Retinal pigment epithelial cell (primary cell): Measurements from ENCODE around the gene KIAA1217.

ENCODE experiments used
- DNase-seq: peaks from one replicate; pipeline ENCODE4 v3.0.0-alpha.2; 2010; ENCODE audit warnings: low read depth
- H3K4me3 ChIP-seq: 2 replicates; pipeline ENCODE4 v1.5.1; 2011; ENCODE audit warnings: mild to moderate bottlenecking, low read length, control low read depth, moderate library complexity
- CTCF ChIP-seq: conservative IDR thresholded peaks from 2 replicates; pipeline ENCODE4 v1.5.1; 2011; ENCODE audit warnings: low read depth, low read length, control low read depth, inconsistent platforms

The KIAA1217 gene

GRCh38 chr10:24568042-24568441, 359.1 kb downstream of the KIAA1217 start:
- H3K4me3 ChIP-seq: no peak overlapping the region
- TF ChIP-seq CTCF: no peak
- DNase-seq: no peak

- no peak for DNase-seq
Measured at GRCh38 chr10:24569330-24569796, 360.4 kb downstream of the KIAA1217 start.

GRCh38 chr10:24569828-24570657, 361.1 kb downstream of the KIAA1217 start:
- TF ChIP-seq CTCF: no peak
- no peak for DNase-seq
- H3K4me3 ChIP-seq: no peak overlapping the region

More at GRCh38 chr10:24569330-24569796, 360.4 kb downstream of the KIAA1217 start:
- no peak overlapping the region for H3K4me3 ChIP-seq
- no peak for TF ChIP-seq CTCF

DNA sequence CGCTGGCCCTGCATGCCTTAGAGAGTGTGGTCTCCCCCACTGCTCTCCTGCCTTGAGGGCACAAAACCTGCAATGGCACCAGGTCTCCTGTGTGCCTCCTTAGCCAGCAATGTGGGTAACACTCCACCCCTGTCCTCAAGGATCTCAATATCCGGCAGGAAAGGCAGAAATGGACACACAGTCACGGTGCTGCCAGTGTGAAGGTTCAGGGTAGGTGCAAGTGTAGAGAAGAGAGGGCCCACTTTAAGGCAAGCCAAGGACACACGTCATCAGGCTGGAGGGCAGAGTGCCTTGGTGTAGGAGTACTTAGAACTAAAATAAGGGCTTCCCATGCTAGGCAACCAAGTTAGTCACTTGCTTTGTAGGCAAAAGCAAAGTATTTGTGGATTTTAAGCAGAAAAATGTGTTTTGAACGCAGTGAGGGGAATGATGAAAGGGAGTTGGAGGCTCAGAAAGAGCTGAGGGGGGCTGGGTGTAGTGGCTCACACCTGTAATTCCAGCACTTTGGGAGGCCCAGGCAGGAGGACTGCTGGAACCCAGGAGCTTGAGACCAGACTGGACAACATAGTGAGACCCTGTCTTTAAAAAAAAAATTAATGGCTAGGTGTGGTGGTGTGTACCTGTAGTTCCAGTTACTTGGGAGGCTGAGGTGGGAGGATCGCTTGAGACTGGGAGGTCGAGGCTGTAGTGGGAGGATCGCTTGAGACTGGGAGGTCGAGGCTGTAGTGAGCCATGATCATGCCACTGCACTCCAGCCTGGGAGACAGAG, 361.9 kb downstream of the KIAA1217 start:
- no peak overlapping the region for H3K4me3 ChIP-seq
- no peak for DNase-seq
- TF ChIP-seq CTCF: no peak

GRCh38 chr10:24571870-24572450, 363.0 kb downstream of the KIAA1217 start:
- no peak overlapping the region for H3K4me3 ChIP-seq
- TF ChIP-seq CTCF: no peak
- no peak for DNase-seq

GRCh38 chr10:24574161-24574560, 365.2 kb downstream of the KIAA1217 start:
- no peak overlapping the region for H3K4me3 ChIP-seq
- no peak for DNase-seq
- no peak for TF ChIP-seq CTCF
